HG03565 (cell line): ENCODE data around the gene MEOX2.

Experiments
- ATAC-seq: cut with Tn5 transposase; IDR thresholded peaks from one replicate; pipeline ENCODE4 v1.9.1; 2021; ENCODE audit warnings: mild to moderate bottlenecking, moderate library complexity; ENCODE audit not compliant: unreplicated experiment

Gene MEOX2

DNA sequence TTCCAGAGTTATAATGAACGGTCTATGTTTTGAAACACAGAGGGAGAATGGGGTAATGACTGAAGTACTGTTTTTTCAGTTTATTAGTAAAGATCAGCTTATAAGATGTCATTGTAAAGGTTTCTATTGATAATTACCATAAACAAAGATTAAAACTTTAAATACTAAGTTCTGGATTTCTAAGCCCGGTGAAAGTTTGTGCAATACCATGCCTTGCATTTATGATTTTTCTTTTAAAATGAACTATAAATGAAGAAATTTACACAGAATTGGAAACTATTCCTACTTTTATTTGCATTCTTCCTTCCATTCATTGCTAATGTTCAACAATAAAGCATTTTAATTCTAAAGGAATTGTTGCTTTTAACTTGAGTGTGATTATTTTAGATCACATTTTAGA, 4.9 kb downstream of the MEOX2 start:
- no peak for ATAC-seq

DNA sequence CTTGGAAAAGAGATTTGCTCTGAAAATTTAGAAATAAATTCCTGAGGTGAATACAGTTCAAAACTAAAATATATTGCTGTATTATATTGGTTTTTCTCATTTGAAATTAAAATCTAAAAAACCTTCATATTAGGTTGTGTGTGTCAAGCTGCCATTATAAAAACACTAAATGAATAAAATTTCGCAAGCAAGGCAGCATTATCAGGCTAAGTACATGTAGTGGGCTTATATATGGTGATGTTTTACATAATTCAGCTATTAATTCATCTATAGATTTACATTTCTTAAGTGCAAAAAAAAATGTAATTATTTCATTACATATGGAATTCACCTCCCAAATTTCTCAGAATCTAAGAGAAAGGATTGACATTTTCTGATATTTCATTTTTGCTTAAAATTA, 5.3 kb downstream of the MEOX2 start:
- ATAC-seq, result no peak

DNA sequence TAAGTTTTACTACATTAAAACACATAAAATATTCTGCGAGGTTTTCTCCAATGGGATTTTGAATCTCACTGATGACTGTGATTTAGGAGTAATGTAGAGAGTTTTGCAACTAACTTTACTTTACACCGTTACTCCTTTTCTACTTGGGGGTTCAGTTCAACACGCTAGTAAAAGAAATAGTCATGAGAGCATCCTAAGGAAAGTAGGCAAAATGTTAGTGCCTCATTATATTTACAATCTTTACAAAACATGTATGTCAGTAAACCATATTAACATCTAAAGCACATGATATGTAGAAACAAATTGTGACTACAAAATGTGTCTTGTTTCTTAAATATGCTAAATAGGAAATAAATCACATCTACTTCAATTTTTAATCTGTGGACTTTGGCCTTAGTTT, 6.0 kb downstream of the MEOX2 start:
- no peak for ATAC-seq

DNA sequence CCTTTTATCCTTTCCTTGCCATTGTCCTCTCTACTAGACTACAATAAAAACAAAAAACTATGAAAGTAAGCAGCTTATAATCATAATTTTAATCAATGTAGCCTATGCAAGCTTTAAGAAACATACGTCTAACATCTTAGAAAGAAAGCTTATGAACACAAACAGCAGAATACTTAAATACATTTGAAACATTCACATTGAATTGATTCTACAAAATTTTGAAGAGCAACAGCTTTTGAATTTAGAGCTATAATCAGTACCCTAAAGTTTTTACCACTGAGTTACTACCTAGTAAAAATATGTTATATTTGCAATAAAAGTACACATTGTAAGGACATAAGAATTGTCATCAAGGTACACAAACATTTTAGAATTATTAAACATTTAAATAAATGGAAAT, 7.2 kb downstream of the MEOX2 start:
- ATAC-seq, result no peak

DNA sequence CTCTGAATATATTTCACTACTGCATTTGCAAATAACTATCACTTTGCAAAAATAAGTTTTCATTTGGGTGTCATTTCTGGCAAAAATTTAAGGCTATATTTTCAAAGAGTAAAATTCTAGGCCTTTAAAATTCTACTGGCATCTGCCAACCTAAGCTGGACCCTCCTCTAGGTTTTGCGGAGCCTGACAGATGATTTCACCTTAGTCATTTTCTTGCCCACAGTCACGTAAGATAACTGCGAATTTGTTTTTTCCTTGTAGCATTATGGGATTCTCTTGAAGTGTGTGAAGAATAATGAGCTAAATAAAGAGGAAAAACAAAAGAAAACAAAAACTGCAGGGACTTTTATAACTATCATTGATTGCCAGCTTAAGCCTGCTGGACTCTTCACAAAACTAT, 7.8 kb downstream of the MEOX2 start:
- no peak for ATAC-seq

DNA sequence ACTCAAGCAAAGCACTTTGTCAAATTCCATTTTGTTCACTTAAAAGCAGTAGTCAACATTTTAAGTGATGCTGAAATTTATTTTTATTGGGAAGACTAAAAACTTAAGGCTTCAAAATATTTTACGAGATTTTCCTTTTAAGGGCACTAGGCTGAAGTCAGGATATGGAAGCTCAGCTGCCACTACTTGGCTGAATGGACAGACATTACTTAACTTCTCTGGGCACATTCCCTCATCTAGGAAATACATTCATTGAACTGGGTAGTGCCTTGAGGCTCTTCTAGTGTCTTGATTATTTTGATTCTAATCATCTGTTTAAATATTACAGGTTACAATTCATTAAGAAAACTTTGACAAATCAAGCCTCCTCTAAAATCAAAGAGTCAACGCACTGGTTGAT, 11.1 kb downstream of the MEOX2 start:
- no peak for ATAC-seq

DNA sequence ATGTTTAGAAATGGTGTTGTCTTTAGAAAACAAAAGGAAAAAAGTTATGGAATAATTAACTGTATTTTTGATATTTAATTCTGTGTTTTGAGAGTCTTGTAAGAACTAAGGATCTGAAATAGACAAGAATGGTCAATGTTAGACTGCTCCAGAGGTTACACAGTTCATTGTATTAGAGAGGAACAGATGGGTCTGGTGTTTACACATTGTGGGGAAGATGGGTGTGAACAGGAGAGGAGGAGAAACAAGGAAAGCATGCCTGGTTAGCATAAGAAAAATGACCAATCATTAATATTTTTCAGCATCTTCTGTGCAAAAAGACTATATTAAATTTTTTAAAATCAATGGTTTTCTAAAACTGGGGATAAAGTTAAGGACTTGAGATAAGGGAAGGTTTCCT, 11.9 kb downstream of the MEOX2 start:
- no peak for ATAC-seq

DNA sequence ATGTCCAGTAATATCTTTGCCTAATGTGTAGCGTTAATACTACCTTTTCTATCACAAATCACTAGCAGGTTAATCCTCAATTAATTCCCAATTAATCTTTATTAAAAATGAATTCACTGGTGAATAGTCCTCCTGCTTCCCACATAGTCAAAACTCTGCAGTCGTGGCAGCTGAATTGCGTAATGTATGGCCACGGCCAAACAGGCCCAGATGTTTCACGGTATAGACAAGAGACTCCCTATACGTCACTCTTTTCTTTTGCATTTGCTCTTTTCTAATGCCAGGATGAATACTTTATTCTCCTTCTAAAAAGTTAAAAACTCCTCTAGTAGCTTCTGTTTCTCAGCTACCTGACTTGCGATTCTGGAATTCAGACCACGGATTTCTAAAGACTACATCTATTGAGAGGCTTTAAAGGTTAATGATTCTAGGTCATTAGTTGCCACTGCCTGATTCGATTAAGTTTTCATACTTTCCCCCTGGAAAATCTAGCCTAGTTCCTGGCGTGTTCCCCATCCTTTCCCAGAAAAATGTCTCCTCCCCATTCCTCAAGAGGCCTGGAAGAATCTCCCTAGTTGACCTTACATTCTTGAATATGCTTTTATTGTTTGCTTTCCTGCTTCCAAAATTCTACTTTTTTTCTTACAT, 16.9 kb downstream of the MEOX2 start:
- ATAC-seq, result no peak

DNA sequence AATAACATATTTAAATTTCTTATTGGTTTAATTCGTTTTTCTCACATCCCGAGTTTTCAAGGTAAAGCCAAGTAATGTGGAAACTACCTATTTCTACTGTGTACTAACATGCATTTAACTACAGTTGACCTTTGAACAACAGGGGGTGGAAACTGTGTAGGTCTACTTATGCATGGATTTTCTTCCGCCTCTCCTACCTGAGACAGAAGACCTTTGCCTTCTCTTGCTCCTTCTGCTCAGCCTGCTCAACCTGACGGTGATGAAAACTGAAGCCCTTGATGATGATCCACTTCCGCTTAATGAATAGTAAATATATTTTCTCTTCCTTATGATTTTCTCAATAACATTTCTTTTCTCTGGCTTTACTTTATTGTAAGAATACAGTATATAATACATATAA, 18.5 kb downstream of the MEOX2 start:
- ATAC-seq, result no peak

DNA sequence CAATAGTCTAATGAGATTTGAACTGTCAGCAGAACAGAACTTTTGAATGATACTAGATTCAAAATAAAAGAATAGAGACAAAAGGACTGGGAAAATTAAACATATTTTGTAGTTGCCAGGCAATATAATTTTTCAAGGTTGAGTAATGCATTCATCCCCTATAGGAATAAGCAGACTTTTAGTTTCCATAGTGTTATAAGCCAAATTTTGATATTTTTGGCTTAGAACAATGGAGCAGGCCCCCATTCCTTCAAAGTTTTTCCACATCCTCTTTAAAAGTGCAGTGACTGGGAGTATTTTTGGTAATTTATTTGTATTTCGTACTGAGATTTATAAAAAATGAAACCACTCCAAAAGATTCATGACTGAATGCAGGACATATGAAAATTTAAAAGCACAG, 24.0 kb downstream of the MEOX2 start:
- ATAC-seq, result no peak

DNA sequence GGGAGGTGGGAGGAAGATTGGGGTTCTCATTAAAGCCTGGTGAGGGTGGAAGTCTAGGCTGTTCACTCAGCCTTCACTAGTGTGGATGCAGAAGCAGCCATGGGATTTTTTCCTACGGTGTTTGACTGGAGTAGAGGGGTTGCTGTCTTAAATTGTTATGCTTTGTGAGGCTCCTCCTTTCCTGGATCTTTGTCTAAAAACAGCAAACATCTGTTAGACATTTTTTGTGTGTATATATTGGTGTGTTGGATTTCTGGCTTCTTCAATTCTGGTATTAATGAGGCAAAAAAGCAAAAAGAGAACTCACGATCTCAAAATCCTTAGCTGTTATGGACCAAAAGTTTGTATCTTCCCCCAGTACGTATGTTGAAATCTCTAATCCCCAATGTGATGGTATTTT, 28.2 kb downstream of the MEOX2 start:
- ATAC-seq, result no peak

DNA sequence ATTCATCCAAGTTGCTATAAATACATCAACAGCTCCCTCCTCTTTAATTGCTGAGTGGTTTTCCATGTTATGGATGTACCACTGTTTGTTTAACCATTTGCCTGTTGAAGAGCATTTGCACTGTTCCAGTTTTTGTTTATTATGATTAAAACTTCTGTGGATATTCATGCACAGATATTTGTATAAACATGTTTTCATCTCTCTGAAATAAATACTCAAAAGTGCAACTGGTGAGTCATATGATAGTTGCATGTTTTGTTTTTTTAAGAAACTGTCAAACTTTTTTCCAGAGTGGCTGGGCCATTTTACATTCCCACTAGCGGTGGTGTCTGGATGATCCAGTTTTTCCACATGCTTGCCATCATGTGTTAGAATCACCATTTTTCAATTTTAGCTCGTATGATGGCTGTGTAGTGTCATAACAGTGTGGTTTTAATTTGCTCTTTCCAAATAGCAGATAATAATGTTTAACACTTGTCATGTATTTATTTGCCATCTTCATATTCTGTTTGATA, 33.6 kb downstream of the MEOX2 start:
- ATAC-seq, result no peak

DNA sequence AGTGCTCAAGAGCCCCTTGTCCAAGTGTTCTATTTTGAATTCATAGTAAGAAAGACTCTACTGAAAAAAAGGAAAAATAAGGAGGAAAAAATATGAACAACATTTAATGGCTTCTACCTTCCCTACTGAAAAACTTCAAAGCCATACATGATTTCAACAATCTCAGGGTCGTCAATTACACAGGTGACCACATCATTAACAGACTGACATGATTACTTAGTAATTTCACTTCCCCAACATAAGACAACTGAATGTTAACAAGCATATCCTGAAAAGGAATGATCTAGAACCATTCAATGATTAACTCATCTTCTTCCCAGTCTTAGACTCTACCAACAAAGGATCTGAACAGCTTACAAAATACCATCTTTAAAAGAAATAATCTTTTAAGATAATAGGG, 34.8 kb downstream of the MEOX2 start:
- no peak for ATAC-seq

DNA sequence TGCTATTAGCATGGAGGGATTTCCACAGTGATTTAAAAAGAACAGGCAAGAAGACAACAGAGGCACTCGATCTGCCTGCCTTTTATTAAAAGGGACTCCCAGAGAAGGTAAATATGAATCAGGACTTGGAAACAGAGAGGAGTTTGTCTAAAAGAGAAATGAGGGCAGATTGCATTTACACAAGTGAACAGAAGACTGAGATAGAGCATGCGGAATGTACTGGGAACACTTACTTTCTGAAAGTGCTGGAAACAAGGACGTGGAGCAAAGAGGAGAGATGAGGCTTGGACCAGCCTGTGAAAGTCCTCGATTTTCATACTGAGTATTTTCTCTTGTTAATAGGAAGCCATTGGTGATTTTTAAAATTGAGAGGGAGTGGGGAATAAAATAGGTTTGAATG, 35.7 kb downstream of the MEOX2 start:
- no peak for ATAC-seq

DNA sequence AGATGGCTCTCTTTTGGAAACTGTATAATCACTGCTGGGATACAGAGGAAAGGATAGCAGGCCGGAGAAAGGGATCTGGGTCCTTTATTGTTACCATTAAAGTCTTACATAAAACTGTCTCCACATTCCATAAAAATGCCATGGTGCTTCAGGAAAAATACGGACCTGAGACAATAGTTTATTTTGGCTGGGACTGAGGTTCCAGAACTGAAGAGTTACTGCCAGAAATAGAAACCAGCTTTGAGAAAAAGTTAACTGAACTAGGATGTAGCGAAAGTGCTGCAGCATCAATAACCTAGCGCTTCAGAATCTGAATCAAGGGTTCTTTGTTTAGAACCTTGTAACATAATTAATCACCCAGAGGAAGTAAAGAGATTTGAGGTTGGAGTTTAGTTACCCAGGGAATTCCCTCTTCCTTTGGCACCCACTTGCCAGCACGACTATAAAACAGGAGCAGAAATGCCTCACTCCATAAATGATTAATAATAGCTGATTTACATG, 38.0 kb downstream of the MEOX2 start:
- ATAC-seq, result no peak

DNA sequence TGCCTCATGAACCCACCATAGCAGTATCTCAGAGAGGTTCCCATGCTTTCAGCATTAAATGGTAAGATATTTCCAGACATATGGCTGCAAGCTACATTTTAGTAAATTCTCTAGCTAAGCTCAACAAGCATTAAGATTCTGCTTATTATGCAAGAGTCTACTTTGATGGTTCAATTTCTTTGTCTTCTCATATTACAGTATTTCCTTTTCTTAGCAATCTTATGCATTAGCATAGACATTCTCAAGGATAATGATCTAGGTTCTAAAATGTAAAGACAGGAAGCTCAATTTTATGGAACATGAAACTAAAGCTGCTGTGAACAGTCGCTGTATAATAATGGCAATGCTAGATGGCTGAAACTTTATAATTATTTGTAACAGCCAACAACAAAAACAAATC, 39.2 kb downstream of the MEOX2 start:
- no peak for ATAC-seq

DNA sequence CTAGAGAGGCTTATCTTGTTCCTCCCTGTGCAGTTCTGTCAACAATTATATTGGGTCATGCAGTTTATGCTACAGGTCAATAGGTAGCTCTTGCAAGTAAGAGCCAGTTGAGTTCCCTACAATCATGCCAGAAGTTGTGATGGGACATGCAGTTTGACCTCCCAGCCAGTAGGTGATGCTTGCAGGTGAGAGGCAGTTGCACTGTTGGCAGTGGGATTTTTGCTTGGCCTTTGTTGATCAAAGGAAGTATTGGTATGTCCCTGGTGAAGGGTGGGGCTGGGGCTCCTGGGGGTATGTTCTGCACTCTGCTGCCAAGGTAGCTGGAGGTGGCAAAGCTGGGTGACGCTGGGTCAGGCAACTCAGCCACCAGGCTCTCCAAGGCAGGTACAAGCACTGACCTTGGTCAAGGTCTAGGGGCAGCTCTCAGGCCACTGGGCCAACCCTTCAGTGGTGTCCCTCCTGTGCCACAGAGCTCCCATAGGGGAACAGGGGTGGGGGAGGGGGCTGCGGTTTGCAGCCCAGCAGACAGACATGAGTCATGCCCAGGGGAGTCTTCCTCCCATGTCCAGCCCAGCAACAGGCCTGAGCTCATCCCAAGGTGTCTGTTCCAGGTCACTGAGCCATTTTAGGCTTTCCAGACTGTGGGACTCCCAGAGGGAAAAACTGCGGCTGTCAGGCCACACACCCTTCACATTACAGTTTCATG, 43.3 kb downstream of the MEOX2 start:
- no peak for ATAC-seq

DNA sequence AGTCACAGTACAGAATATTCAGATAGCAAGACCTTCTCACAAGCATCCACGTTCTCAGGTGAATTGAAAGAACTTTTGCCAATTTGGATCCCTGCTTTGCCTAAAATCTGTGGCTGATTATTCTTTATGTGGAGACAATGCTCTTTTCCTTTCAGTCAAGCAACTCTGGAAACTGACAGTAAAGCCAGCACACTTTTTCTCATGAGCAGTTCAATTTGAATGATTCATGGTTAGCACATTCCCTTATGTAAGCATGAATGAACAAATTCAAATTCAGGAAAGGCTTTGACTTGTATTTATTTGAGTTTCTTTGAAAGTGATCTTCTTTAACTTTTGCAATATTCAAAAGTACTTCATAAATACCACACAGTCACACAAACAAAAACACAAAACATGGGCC, 57.6 kb downstream of the MEOX2 start:
- no peak for ATAC-seq

DNA sequence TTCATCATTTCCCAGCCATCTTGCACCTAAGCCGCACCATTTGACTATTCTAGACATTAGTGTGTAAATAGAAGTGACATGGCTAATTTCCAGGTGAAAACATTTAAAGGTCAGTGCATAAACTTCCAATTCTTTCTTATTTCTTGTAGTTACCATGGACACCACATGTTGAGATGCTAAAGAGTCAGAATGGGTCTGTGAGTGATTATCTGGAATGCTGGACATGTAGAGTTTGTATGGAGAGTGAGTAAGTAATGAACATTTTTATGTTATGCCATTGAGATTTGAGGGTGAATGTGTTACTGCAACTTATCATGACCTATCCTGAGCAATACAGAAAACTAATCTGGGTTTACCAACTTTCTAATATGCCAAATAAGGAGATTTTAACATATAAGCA, 60.4 kb downstream of the MEOX2 start:
- ATAC-seq, result no peak

DNA sequence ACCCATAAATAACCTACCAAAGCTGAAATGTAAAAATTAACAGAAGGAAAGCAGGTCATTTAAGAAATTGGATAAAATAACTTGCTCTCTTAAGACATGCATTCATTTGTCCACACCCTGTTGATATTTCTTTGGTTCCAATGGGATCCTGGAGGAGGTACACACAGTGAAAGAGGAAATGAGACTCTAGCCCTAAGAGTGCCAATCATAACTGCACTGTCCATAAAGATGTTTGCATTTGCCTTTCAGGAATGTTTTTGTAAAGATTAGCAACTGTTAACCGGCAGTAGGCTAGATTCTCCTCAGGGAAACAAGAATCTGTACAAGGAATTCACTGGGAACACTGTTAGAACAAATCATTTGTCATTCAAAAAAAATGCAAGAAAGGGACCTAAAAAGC, 61.0 kb downstream of the MEOX2 start:
- ATAC-seq, result no peak

DNA sequence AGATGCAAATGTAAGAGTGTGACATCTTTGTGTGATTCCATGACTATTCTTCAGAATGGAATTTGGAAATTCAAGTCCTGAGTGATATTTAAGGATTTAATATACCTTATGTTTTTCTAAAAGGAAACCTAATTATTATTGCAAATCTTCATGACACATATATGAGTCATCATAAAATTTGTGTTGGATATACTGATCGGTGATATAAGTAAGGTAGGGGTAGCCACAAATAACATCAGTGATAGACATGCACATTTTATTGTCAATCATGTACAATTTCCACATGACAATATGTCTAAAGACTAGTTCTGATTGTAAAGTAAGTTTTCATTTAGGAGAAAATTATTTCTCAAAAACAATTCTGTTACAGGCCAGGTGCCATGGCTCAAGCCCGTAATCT, 65.0 kb downstream of the MEOX2 start:
- ATAC-seq, result no peak

DNA sequence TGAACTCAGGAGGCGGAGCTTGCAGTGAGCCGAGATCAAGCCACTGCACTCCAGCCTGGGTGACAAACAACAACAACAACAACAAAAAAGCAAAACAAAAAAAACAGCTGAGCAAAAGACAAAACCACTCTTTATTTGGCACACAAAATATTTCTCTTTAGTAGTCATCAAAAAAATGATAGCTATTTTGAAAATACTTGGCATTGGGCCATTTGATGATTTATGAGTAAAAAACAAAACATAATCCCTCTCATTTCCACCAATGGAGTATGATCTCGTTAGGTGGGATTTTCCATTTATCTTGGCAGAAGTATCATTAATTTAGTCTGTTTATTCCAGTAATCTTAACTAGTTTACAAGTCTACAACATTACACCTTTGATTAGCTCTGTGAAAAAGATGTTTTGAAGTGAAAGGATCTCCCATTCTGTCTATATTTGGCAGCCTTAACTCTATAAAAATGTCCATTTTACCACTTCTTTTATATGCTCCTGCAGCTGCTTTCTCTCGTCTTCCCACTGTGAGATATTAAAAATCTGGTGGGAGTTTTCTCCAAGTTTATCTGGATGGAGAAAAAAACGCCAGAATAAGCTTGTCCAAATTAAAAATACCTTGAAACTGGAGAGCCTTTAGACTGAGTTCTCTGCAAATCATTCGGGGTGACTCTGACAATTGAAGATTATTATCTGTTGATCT, 65.8 kb downstream of the MEOX2 start:
- no peak for ATAC-seq
